K562 (cell line): Measurements from ENCODE around the gene MAP3K6. TPM values are rescaled to one million over a fixed set of nuclear protein-coding genes. Genes with fewer than 3 reads are reported as not detected.

Experiments used
- ETS2 ChIP-seq: IDR thresholded peaks from 2 replicates; pipeline ENCODE4 v1.6.1; 2016; ENCODE audit warnings: borderline replicate concordance, missing genetic modification characterization, mild to moderate bottlenecking, moderate library complexity, missing compliant biosample characterization; ENCODE audit not compliant: poor library complexity, severe bottlenecking
- GABPB1 ChIP-seq: sonication (generic); formaldehyde crosslinking; IDR thresholded peaks from 2 replicates; pipeline ENCODE4 v1.8.0; 2022; ENCODE audit warnings: mild to moderate bottlenecking, missing genetic modification reagents
- HIVEP1 ChIP-seq: fragments of 250-450 bp; sonication (Bioruptor Pico); IDR thresholded peaks from 2 replicates; pipeline ENCODE4 v1.4.0; 2020; ENCODE audit warnings: mild to moderate bottlenecking
- HOXB6 ChIP-seq: fragments of 250-450 bp; sonication (Bioruptor Pico); IDR thresholded peaks from 2 replicates; pipeline ENCODE4 v1.5.1; 2022; ENCODE audit warnings: mild to moderate bottlenecking, borderline replicate concordance
- KLF1 ChIP-seq: fragments of 450-650 bp; IDR thresholded peaks from 2 replicates; pipeline ENCODE4 v1.6.1; 2016; ENCODE audit warnings: missing genetic modification characterization, missing compliant biosample characterization
- MIER1 ChIP-seq: fragments of 450-650 bp; IDR thresholded peaks from 2 replicates; pipeline ENCODE4 v1.6.1; 2016; ENCODE audit warnings: antibody characterized with exemption, mild to moderate bottlenecking, low read depth
- NFE2L1 ChIP-seq: fragments of 450-650 bp; IDR thresholded peaks from 2 replicates; pipeline ENCODE4 v1.6.1; 2016; ENCODE audit warnings: missing genetic modification characterization, low read depth, mild to moderate bottlenecking, missing compliant biosample characterization, moderate library complexity, borderline replicate concordance
- NFIC ChIP-seq: fragments of 450-650 bp; IDR thresholded peaks from 2 replicates; pipeline ENCODE4 v1.6.1; 2017; ENCODE audit warnings: mild to moderate bottlenecking, inconsistent platforms
- RNF2 ChIP-seq: sonication (generic); IDR thresholded peaks from 2 replicates; pipeline ENCODE4 v1.6.1; 2016
- SIN3B ChIP-seq: fragments of 450-650 bp; IDR thresholded peaks from 2 replicates; pipeline ENCODE4 v1.6.1; 2017; ENCODE audit warnings: low read depth, mild to moderate bottlenecking, moderate library complexity
- SRSF1 ChIP-seq: fragments of 200-400 bp; formaldehyde crosslinking; IDR thresholded peaks from 2 replicates; pipeline ENCODE4 v1.6.1; 2017; ENCODE audit warnings: mild to moderate bottlenecking, low read depth, low read length, moderate library complexity
- STAT5B ChIP-seq: fragments of 250-450 bp; sonication (Bioruptor Pico); IDR thresholded peaks from 2 replicates; pipeline ENCODE4 v1.8.0; 2021; ENCODE audit warnings: mild to moderate bottlenecking, inconsistent platforms
- ZNF717 ChIP-seq: fragments of 250-450 bp; sonication (Bioruptor Pico); IDR thresholded peaks from 2 replicates; pipeline ENCODE4 v1.5.0; 2021
- polyA plus RNA-seq, 8 experiments: library from polyadenylated mRNA; depleted of rRNA in 4 of 8; stranded (reverse) in 5 of 8; unstranded in 3 of 8; fragments of >200 nt; fragmentation: Nextera tagmentation in 2 of 8; fragmentation: Illumina TruSeq in 1 of 8; extraction: Ambion mirVana in 2 of 8; extraction: Trizol in 1 of 8; gene quantifications; 2 replicates each; pipeline versions ENCODE4 v1.2.1 to v1.2.3, GENCODE V29; 2011 to 2014; ENCODE audit warnings: inconsistent platforms in 1 of 8, missing spikeins in 1 of 8
- total RNA-seq, 7 experiments: library from RNA; depleted of rRNA in 6 of 7; stranded (reverse); fragments of >200 nt in 6 of 7; fragmentation: Illumina TruSeq in 2 of 7; extraction: Trizol in 2 of 7; gene quantifications; 2 replicates each; pipeline versions ENCODE4 v1.2.1 to v1.2.3, GENCODE V29; 2011 to 2021; ENCODE audit warnings: low replicate concordance in 1 of 7
- TF ChIP-seq, protein P1 (sequence below): fragments of 450-650 bp; IDR thresholded peaks from 2 replicates; pipeline ENCODE4 v1.6.1; 2016; ENCODE audit warnings: low read depth
- TF ChIP-seq, protein P2 (sequence below): sonication (generic); formaldehyde crosslinking; IDR thresholded peaks from 2 replicates; pipeline ENCODE4 v1.8.1; 2023; ENCODE audit warnings: mild to moderate bottlenecking, missing genetic modification reagents
- TF ChIP-seq, protein P3 (sequence below): sonication (generic); formaldehyde crosslinking; IDR thresholded peaks from 2 replicates; pipeline ENCODE4 v1.9.0; 2022; ENCODE audit warnings: mild to moderate bottlenecking, missing genetic modification reagents

Gene MAP3K6
- total and polyA plus RNA-seq, 9 of the 15 experiments (the other 6 are each of a cell fraction or from before 2014, with no cell fraction given), result 0.99 to 21.9 (median 7.0) TPM

DNA sequence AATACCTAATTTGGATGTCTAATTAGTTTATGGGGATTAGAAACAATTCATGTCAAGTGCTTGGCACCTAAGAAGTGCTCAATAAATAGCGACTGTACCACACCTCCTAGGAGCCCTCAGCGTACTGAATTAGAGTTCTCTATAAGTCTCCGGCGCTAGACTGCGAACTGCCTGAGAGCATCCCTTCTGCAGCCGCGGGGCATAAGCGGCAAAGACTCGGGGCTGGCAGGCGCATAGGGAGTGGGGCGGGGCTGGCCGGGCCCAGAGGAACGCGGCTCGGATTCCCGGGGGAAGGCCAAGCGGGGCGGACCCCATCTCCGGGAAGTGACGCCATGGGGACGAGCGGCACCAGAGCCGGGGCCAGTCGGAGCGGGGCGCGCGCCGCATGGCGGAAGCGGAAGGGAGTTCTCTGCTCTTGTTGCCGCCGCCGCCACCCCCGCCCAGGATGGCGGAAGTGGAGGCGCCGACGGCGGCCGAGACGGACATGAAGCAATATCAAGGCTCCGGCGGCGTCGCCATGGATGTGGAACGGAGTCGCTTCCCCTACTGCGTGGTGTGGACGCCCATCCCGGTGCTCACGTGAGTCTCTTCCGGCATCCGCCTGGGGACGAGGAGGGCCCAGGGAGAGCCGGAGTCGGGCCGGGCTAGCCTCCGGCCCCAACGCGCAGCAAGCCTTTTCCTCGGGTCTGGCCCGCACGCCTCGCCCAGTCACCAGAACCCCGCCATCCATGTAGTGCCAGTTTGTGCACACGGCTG is 44.8 kb downstream of the MAP3K6 start, which contains the start of gene TMEM222 (continued):
- TF ChIP-seq, protein P1, sequence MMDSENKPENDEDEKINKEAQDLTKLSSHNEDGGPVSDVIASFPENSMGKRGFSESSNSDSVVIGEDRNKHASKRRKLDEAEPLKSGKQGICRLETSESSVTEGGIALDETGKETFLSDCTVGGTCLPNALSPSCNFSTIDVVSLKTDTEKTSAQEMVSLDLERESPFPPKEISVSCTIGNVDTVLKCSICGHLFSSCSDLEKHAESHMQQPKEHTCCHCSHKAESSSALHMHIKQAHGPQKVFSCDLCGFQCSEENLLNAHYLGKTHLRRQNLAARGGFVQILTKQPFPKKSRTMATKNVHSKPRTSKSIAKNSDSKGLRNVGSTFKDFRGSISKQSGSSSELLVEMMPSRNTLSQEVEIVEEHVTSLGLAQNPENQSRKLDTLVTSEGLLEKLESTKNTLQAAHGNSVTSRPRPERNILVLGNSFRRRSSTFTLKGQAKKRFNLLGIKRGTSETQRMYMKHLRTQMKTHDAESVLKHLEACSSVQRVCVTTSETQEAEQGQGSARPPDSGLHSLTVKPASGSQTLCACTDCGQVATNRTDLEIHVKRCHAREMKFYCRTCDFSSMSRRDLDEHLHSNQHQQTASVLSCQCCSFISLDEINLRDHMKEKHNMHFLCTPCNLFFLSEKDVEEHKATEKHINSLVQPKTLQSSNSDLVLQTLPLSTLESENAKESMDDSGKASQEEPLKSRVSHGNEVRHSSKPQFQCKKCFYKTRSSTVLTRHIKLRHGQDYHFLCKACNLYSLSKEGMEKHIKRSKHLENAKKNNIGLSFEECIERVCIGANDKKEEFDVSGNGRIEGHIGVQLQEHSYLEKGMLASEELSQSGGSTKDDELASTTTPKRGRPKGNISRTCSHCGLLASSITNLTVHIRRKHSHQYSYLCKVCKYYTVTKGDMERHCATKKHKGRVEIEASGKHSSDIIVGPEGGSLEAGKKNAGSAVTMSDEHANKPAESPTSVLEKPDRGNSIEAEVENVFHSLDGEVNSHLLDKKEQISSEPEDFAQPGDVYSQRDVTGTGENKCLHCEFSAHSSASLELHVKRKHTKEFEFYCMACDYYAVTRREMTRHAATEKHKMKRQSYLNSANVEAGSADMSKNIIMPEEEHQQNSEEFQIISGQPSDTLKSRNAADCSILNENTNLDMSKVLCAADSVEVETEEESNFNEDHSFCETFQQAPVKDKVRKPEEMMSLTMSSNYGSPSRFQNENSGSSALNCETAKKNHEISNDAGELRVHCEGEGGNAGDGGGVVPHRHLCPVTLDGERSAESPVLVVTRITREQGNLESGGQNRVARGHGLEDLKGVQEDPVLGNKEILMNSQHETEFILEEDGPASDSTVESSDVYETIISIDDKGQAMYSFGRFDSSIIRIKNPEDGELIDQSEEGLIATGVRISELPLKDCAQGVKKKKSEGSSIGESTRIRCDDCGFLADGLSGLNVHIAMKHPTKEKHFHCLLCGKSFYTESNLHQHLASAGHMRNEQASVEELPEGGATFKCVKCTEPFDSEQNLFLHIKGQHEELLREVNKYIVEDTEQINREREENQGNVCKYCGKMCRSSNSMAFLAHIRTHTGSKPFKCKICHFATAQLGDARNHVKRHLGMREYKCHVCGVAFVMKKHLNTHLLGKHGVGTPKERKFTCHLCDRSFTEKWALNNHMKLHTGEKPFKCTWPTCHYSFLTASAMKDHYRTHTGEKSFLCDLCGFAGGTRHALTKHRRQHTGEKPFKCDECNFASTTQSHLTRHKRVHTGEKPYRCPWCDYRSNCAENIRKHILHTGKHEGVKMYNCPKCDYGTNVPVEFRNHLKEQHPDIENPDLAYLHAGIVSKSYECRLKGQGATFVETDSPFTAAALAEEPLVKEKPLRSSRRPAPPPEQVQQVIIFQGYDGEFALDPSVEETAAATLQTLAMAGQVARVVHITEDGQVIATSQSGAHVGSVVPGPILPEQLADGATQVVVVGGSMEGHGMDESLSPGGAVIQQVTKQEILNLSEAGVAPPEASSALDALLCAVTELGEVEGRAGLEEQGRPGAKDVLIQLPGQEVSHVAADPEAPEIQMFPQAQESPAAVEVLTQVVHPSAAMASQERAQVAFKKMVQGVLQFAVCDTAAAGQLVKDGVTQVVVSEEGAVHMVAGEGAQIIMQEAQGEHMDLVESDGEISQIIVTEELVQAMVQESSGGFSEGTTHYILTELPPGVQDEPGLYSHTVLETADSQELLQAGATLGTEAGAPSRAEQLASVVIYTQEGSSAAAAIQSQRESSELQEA, result peak; percentile 94
- peak; percentile 85; the same call in 1 of the 2 replicates for TF ChIP-seq RNF2
- TF ChIP-seq SRSF1, result peak; percentile 91; the same call in 1 of the 2 replicates
- TF ChIP-seq ZNF717 (CRISPR knock-in tag), result no peak
- TF ChIP-seq, protein P2, sequence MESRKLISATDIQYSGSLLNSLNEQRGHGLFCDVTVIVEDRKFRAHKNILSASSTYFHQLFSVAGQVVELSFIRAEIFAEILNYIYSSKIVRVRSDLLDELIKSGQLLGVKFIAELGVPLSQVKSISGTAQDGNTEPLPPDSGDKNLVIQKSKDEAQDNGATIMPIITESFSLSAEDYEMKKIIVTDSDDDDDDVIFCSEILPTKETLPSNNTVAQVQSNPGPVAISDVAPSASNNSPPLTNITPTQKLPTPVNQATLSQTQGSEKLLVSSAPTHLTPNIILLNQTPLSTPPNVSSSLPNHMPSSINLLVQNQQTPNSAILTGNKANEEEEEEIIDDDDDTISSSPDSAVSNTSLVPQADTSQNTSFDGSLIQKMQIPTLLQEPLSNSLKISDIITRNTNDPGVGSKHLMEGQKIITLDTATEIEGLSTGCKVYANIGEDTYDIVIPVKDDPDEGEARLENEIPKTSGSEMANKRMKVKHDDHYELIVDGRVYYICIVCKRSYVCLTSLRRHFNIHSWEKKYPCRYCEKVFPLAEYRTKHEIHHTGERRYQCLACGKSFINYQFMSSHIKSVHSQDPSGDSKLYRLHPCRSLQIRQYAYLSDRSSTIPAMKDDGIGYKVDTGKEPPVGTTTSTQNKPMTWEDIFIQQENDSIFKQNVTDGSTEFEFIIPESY (CRISPR knock-in tag), result peak; percentile 94
- TF ChIP-seq ETS2 (tag), result peak; percentile 86
- TF ChIP-seq NFIC, result peak; percentile 66
- peak; percentile 72; the same call in 1 of the 2 replicates for TF ChIP-seq HIVEP1 (CRISPR knock-in tag)
- peak; percentile 100 for TF ChIP-seq GABPB1 (CRISPR knock-in tag)
- TF ChIP-seq SIN3B, result peak; percentile 96
- TF ChIP-seq STAT5B (CRISPR knock-in tag), result no peak
- TF ChIP-seq, protein P3, sequence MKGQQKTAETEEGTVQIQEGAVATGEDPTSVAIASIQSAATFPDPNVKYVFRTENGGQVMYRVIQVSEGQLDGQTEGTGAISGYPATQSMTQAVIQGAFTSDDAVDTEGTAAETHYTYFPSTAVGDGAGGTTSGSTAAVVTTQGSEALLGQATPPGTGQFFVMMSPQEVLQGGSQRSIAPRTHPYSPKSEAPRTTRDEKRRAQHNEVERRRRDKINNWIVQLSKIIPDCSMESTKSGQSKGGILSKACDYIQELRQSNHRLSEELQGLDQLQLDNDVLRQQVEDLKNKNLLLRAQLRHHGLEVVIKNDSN (CRISPR knock-in tag), result peak; percentile 81
- TF ChIP-seq MIER1, result no peak
- TF ChIP-seq KLF1 (tag), result peak; percentile 96
- 0 out of 2 replicates have a peak, but pooled peaks have one; percentile 30 for TF ChIP-seq HOXB6 (CRISPR knock-in tag)
- no peak for TF ChIP-seq NFE2L1 (tag)
